Measurements from ENCODE around the gene BTN2A1.

DNA sequence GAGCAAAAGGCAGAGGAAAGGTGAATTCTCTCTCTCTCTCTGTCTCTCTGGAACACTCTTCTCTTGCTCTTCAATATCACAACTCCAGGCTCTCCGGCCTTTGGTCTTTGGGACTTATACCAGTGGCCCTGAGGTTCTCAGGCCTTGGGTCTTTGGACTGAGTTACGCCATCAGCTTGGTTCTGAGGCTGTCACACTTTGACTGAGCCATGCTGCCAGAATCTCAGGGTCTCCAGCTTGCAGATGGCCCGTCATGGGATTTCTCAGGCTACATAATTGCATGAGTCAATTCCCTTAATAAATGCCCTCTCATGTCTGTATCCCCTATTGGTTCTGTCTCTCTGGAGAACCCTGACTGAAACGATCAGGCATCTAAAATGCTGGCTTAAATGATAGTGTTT is 12.9 kb downstream of the BTN2A1 start:
- no peak for TF ChIP-seq EZH2 (IDR thresholded peaks at IDR 0.05)
- TF ChIP-seq POLR2AphosphoS5 (IDR thresholded peaks at IDR 0.05; ENCODE audit: borderline replicate concordance, low read depth, low read length) = no peak
- TF ChIP-seq FOXP2 (optimal IDR thresholded peaks at IDR 0.05; ENCODE audit: control extremely low read depth, extremely low read length, insufficient read depth) = no peak
